IPS-20b (cell line): ENCODE measurements around the gene IDE.
"Not testable (repeated sequence)": the region's sequence is repeated elsewhere in the genome, so short reads cannot be mapped to it uniquely, and the experiment has no call there.

ENCODE experiments used
- H3K27ac ChIP-seq: one replicate; pipeline ENCODE4 v1.5.1; 2013; ENCODE audit warnings: low read length
- H3K27me3 ChIP-seq: 2 replicates; pipeline ENCODE4 v1.6.1; 2013; ENCODE audit warnings: mild to moderate bottlenecking, low read length, inconsistent platforms; ENCODE audit not compliant: insufficient read depth
- H3K36me3 ChIP-seq: 2 replicates; pipeline ENCODE4 v1.6.1; 2013; ENCODE audit warnings: low read depth, mild to moderate bottlenecking, inconsistent platforms, low read length, moderate library complexity; ENCODE audit not compliant: insufficient read depth
- H3K4me1 ChIP-seq: 2 replicates; pipeline ENCODE4 v1.6.1; 2013; ENCODE audit warnings: mild to moderate bottlenecking, control low read depth, inconsistent platforms, low read length, moderate library complexity; ENCODE audit not compliant: insufficient read depth
- H3K4me3 ChIP-seq: 2 replicates; pipeline ENCODE4 v1.5.1; 2013; ENCODE audit warnings: mild to moderate bottlenecking, low read length, inconsistent platforms
- H3K9ac ChIP-seq: 2 replicates; pipeline ENCODE4 v1.6.1; 2013; ENCODE audit warnings: low read depth, mild to moderate bottlenecking, inconsistent platforms, low read length, moderate library complexity
- H3K9me3 ChIP-seq: 2 replicates; pipeline ENCODE4 v1.6.1; 2013; ENCODE audit warnings: mild to moderate bottlenecking, low read depth, low read length, inconsistent platforms; ENCODE audit not compliant: insufficient read depth

The IDE gene

GRCh38 chr10:92479547-92479946 lies 94.3 kb downstream of the IDE start:
- H3K27ac ChIP-seq = no peak overlapping the region
- H3K4me1 ChIP-seq = no peaks in the 10 kb centered on the region
- H3K36me3 ChIP-seq = peaks cover 70% of the 10 kb centered on the region
- no peaks in the 10 kb centered on the region for H3K9me3 ChIP-seq
- H3K9ac ChIP-seq = no peak overlapping the region
- H3K27me3 ChIP-seq = no peaks in the 10 kb centered on the region
- H3K4me3 ChIP-seq = no peak overlapping the region

- no peak overlapping the region for H3K9ac ChIP-seq
- H3K4me1 ChIP-seq = no peaks in the 10 kb centered on the region
- peaks cover 63% of the 10 kb centered on the region for H3K36me3 ChIP-seq
- no peak overlapping the region for H3K4me3 ChIP-seq
- no peaks in the 10 kb centered on the region for H3K9me3 ChIP-seq
- H3K27ac ChIP-seq = no peak overlapping the region
- H3K27me3 ChIP-seq = no peaks in the 10 kb centered on the region
These were observed 95.4 kb downstream of the IDE start for GRCh38 chr10:92478536-92478935.

- H3K36me3 ChIP-seq = peaks cover 56% of the 10 kb centered on the region
- no peaks in the 10 kb centered on the region for H3K27me3 ChIP-seq
- H3K9ac ChIP-seq = no peak overlapping the region
These were observed 98.5 kb downstream of the IDE start for GRCh38 chr10:92475357-92475868.

GRCh38 chr10:92470026-92470425 lies 103.9 kb downstream of the IDE start:
- Histone ChIP-seq H3K36me3 (peaks cover 57% of the 10 kb centered on the region), H3K27ac (no peak overlapping the region), H3K4me3 (no peak overlapping the region), H3K9ac (no peak overlapping the region), H3K4me1 (no peaks in the 10 kb centered on the region), H3K9me3 (no peaks in the 10 kb centered on the region), H3K27me3 (no peaks in the 10 kb centered on the region)

More at GRCh38 chr10:92475357-92475868, 98.5 kb downstream of the IDE start:
- H3K27ac ChIP-seq = no peak overlapping the region
- H3K9me3 ChIP-seq = no peaks in the 10 kb centered on the region
- H3K4me3 ChIP-seq = no peak overlapping the region
- no peaks in the 10 kb centered on the region for H3K4me1 ChIP-seq

DNA sequence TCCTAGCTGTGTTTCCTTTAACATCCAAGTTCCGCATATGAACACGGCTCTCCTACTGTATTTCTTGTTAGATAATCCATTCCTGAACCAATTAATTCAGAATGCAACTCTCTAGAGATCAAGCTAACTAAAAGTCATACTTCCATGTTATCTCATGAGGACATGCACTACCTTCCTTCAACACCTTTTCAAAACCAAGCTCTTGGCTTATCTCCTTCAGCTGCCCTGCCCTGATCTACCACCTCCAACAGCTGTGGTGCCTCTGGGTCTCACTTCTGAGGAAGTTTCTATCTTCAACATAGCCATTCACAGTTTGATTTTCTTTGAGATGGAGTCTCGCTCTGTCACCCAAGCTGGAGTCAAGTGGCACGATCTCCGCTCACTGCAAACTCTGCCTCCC lies 109.5 kb downstream of the IDE start:
- H3K4me3 ChIP-seq = no peak overlapping the region
- H3K27ac ChIP-seq = no peak overlapping the region
- no peaks in the 10 kb centered on the region for H3K27me3 ChIP-seq
- H3K9ac ChIP-seq = no peak overlapping the region
- H3K9me3 ChIP-seq = no peaks in the 10 kb centered on the region
- H3K36me3 ChIP-seq = peaks cover 73% of the 10 kb centered on the region
- H3K4me1 ChIP-seq = no peaks in the 10 kb centered on the region

DNA sequence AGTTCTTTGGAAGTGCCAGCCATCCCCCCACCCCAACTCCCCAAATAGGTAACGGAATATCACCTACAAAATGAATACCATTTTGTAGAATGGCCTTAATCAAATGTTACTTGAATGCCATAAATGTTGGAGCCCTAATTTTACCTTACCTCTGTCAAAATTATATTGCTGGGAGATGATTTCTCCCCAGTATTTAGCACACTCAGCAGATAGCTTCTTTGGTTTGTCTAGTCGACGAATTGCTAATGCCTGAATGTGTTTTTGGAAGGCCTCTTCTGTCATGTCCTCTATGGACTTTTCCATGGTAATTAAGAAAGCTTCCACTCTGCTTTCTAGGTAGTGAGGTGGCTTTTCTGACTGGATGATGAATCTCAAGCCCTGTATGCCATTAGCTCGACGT lies 110.3 kb downstream of the IDE start:
- Histone ChIP-seq H3K9ac (no peak overlapping the region), H3K27ac (no peak overlapping the region), H3K27me3 (no peaks in the 10 kb centered on the region), H3K36me3 (peaks cover 73% of the 10 kb centered on the region), H3K9me3 (no peaks in the 10 kb centered on the region), H3K4me1 (no peaks in the 10 kb centered on the region), H3K4me3 (no peak overlapping the region)

- not testable (repeated sequence) for H3K27me3 ChIP-seq, H3K4me3 ChIP-seq, H3K9ac ChIP-seq, H3K4me1 ChIP-seq, H3K27ac ChIP-seq, H3K9me3 ChIP-seq
- H3K36me3 ChIP-seq = peaks cover 57% of the 10 kb centered on the region
These were observed 118.9 kb downstream of the IDE start for GRCh38 chr10:92454955-92455354.

- H3K36me3 ChIP-seq = peaks cover 46% of the 10 kb centered on the region
- H3K9ac ChIP-seq = no peak overlapping the region
- H3K27ac ChIP-seq = no peak overlapping the region
- no peaks in the 10 kb centered on the region for H3K4me1 ChIP-seq
- H3K4me3 ChIP-seq = no peak overlapping the region
- H3K9me3 ChIP-seq = no peaks in the 10 kb centered on the region
- no peaks in the 10 kb centered on the region for H3K27me3 ChIP-seq
These were observed 121.6 kb downstream of the IDE start for GRCh38 chr10:92452313-92452712.

DNA sequence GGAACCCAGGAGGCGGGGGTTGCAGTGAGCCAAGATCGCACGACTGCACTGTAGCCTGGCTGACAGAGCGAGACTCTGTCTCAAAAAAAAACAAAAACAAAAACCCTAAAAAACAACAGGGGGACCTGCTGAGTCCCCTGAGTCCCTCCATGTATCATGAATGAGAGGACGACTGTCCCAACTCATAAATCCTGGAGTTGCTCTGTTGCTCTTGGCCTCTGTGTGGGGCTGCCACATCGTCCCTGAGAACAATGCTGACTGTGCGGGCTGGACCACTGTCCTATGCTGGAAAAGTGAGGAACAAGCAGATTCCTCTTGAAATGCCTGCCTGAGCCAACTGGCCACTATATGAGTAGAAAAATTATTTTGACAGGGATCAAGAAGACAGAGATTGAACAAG lies 122.5 kb downstream of the IDE start:
- no peak overlapping the region for H3K9ac ChIP-seq
- no peak overlapping the region for H3K27ac ChIP-seq
- no peak overlapping the region for H3K4me3 ChIP-seq
- H3K9me3 ChIP-seq = no peaks in the 10 kb centered on the region
- H3K4me1 ChIP-seq = no peaks in the 10 kb centered on the region
- H3K27me3 ChIP-seq = no peaks in the 10 kb centered on the region
- peaks cover 40% of the 10 kb centered on the region for H3K36me3 ChIP-seq

- no peaks in the 10 kb centered on the region for H3K27me3 ChIP-seq
- H3K9me3 ChIP-seq = no peaks in the 10 kb centered on the region
- H3K4me1 ChIP-seq = no peaks in the 10 kb centered on the region
- H3K4me3 ChIP-seq = no peak overlapping the region
- no peak overlapping the region for H3K27ac ChIP-seq
- H3K36me3 ChIP-seq = peaks cover 35% of the 10 kb centered on the region
- no peak overlapping the region for H3K9ac ChIP-seq
These were observed 123.0 kb downstream of the IDE start for GRCh38 chr10:92450896-92451295.

DNA sequence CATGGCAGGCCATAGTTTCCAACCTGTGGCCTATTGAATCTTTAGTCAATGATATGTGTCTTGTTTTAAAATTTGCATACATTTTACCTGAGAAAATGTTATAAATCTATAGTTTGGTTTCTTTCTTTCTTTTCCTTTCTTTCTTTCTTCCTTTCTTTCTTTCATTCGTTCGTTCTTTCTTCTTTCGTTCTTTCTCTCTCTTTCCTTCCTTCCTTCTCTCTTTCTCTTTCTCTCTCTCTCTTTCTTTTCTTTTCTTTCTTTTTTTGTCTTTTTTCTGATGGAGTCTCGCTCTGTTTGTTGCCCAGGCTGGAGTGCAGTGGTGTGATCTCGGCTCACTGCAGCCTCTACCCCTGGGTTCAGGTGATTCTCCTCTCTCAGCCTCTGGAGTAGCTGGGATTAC lies 133.3 kb downstream of the IDE start:
- Histone ChIP-seq H3K27me3 (no peaks in the 10 kb centered on the region), H3K9ac (no peak overlapping the region), H3K27ac (no peak overlapping the region), H3K36me3 (no peaks in the 10 kb centered on the region), H3K4me3 (no peak overlapping the region), H3K9me3 (no peaks in the 10 kb centered on the region), H3K4me1 (no peaks in the 10 kb centered on the region)

GRCh38 chr10:92438220-92438619 lies 135.7 kb downstream of the IDE start:
- Histone ChIP-seq H3K4me3 (no peak overlapping the region), H3K9me3 (no peaks in the 10 kb centered on the region), H3K27me3 (no peaks in the 10 kb centered on the region), H3K4me1 (no peaks in the 10 kb centered on the region), H3K27ac (no peak overlapping the region), H3K9ac (no peak overlapping the region), H3K36me3 (no peaks in the 10 kb centered on the region)

DNA sequence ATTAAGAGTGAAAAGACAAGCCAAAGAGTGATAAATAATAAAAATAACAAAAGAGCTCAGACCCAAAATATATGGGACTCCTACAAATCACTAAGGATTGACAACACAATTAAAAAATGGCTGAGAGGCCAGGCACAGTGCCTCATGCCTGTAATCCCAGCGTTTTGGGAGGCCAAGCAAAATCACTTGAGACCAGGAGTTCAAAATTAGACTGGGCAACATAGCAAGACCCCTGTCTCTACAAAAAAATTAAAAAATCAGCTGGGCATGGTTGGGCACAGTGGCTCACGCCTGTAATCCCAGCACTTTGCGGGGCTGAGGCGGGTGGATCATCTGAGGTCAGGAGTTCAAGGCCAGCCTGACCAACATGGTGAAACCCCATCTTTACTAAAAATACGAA lies 137.3 kb downstream of the IDE start:
- Histone ChIP-seq H3K4me3 (no peak overlapping the region), H3K9me3 (no peaks in the 10 kb centered on the region), H3K36me3 (no peaks in the 10 kb centered on the region), H3K9ac (no peak overlapping the region), H3K27ac (no peak overlapping the region), H3K4me1 (no peaks in the 10 kb centered on the region), H3K27me3 (no peaks in the 10 kb centered on the region)
